Prostate gland (tissue), 2 donors: Measurements from ENCODE around the gene LPP.

ENCODE experiments used
- POLR2A ChIP-seq: fragments of 450-650 bp; IDR thresholded peaks from one replicate; pipeline ENCODE4 v1.6.1; 2016; ENCODE audit warnings: antibody characterized with exemption, mild to moderate bottlenecking
- POLR2AphosphoS5 ChIP-seq: sonication (generic); formaldehyde crosslinking; IDR thresholded peaks from one replicate; pipeline ENCODE4 v1.6.1; 2017; ENCODE audit warnings: antibody characterized with exemption
- TF ChIP-seq, protein P1 (sequence below), 4 experiments: fragments of 200-600 bp in 2 of 4; fragments of 450-650 bp in 2 of 4; sonication (generic) in 2 of 4; IDR thresholded peaks; 1 replicate in 3 of 4; 2 replicates in 1 of 4; pipeline ENCODE4 v1.5.1; 2016 to 2019; ENCODE audit warnings: antibody characterized with exemption in 4 of 4, mild to moderate bottlenecking in 2 of 4, moderate library complexity in 2 of 4

DNA sequence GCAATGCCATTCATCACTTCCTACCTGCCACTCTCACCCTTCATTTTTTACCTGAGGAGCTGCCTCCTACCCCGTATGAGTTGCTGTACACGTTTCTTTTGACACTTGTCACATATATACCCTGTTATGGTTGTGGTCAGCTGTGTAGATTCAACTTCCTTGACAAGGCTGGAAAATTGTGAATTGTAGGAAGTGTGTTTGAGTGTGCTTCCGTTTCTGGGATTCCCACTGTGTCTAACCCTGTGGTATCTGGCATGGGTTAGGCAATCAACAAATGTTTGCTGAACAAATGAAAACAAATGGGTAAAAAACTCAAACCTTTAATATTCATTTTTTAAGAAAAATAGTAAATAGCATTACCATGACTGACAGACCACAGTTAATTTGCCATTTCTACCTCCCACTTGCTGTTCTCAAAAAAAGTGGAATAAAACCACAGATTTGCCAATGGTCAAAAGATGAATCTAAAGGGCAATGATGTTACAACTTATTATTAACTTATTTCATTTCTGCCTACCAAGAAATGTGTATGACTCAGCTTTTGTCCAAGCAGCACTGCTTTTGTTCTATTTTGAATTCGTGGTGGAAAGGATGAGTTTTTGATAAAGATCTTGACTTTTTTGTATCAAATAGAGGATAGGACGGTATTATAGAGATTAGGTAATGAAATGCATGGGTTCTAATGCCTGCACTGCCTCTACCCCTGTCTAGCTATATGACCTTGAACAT, 404.6 kb downstream of the LPP start:
- TF ChIP-seq POLR2A: no peak
- TF ChIP-seq, protein P1, sequence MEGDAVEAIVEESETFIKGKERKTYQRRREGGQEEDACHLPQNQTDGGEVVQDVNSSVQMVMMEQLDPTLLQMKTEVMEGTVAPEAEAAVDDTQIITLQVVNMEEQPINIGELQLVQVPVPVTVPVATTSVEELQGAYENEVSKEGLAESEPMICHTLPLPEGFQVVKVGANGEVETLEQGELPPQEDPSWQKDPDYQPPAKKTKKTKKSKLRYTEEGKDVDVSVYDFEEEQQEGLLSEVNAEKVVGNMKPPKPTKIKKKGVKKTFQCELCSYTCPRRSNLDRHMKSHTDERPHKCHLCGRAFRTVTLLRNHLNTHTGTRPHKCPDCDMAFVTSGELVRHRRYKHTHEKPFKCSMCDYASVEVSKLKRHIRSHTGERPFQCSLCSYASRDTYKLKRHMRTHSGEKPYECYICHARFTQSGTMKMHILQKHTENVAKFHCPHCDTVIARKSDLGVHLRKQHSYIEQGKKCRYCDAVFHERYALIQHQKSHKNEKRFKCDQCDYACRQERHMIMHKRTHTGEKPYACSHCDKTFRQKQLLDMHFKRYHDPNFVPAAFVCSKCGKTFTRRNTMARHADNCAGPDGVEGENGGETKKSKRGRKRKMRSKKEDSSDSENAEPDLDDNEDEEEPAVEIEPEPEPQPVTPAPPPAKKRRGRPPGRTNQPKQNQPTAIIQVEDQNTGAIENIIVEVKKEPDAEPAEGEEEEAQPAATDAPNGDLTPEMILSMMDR (IDR thresholded peaks at IDR 0.05): no peak
- no peak for TF ChIP-seq POLR2AphosphoS5
